ENCODE data around the gene S100A12.

DNA sequence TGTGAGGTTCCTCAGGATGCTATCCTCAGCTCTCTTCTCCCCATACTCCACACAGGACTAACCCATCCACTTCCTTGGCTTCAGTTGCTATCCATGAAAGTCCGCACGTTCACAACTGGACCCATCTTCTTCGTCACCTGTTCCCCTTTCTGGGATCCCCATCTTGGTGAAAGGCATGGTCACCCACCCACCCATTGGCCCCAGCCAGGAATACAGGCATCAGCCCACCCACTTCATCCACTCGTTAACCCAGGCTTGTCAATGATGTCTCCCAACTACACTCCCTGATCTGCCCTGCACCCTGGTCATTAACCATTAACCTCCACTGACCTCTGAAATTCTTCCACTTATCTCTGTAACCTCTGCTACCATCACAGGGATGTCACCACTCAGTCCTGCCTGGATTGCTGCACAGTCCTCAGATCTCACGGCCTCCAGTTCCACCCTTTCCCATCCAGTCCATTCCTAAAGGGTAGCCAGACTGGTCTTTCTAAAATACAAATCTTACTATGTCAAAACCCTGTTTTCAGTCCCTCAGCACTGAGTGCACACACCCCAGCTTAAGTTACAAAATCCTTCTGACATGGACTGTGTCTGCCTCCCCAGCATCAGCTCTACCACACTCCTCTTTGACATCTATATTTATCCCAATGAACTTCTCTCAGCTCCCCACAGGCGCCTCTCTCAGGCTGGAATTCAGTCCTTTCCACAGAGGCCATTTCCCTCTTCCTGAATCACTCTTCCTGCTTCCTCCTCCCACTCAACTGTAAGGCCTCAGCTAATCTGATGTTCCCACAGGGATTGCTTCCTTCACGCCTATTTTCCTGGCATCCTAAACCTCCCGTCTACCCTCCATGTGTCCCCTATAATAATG, 37.2 kb downstream of the S100A12 start:
- TF ChIP-seq, protein P1, sequence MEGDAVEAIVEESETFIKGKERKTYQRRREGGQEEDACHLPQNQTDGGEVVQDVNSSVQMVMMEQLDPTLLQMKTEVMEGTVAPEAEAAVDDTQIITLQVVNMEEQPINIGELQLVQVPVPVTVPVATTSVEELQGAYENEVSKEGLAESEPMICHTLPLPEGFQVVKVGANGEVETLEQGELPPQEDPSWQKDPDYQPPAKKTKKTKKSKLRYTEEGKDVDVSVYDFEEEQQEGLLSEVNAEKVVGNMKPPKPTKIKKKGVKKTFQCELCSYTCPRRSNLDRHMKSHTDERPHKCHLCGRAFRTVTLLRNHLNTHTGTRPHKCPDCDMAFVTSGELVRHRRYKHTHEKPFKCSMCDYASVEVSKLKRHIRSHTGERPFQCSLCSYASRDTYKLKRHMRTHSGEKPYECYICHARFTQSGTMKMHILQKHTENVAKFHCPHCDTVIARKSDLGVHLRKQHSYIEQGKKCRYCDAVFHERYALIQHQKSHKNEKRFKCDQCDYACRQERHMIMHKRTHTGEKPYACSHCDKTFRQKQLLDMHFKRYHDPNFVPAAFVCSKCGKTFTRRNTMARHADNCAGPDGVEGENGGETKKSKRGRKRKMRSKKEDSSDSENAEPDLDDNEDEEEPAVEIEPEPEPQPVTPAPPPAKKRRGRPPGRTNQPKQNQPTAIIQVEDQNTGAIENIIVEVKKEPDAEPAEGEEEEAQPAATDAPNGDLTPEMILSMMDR (IDR thresholded peaks at IDR 0.05) = no peak
- no peak for TF ChIP-seq POLR2A (IDR thresholded peaks at IDR 0.05)

Data from heart left ventricle (tissue), 13 donors.